Small intestine (tissue), 7 donors: ENCODE data around the gene LDB3. TPM values are rescaled to one million over a fixed set of nuclear protein-coding genes. Genes with fewer than 3 reads are reported as not detected.
A peak's percentile ranks its signal among the peaks of the same experiment; 100 is the strongest.

Experiments
- DNase-seq, 2 donors: peaks; one replicate each; pipeline versions ENCODE4 v3.0.0 to v3.0.0-alpha.2; 2013
- FAIRE-seq: peaks from 2 replicates; lab custom pipeline; 2012; peaks lifted over from hg19 to GRCh38; lab: Jason Lieb, UNC
- H3K27ac ChIP-seq, 3 donors: one replicate each; pipeline ENCODE4 v1.5.1; 2013; ENCODE audit warnings: low read length in 2 of 3, mild to moderate bottlenecking in 2 of 3, control low read depth in 1 of 3, inconsistent platforms in 1 of 3, low read depth in 1 of 3, moderate library complexity in 1 of 3
- H3K27me3 ChIP-seq, 3 donors: one replicate each; pipeline ENCODE4 v1.6.1; 2013; ENCODE audit warnings: low read length in 3 of 3, inconsistent platforms in 1 of 3; ENCODE audit not compliant: control insufficient read depth in 3 of 3, insufficient read depth in 3 of 3
- H3K36me3 ChIP-seq, 3 donors: one replicate each; pipeline ENCODE4 v1.6.1; 2013; ENCODE audit warnings: low read length in 3 of 3, inconsistent platforms in 1 of 3, low read depth in 1 of 3, mild to moderate bottlenecking in 1 of 3, moderate library complexity in 1 of 3; ENCODE audit not compliant: control insufficient read depth in 3 of 3, insufficient read depth in 2 of 3
- H3K4me1 ChIP-seq, 3 donors: one replicate each; pipeline ENCODE4 v1.6.1; 2013; ENCODE audit warnings: low read length in 2 of 3, inconsistent platforms in 1 of 3, low read depth in 1 of 3, mild to moderate bottlenecking in 1 of 3, moderate library complexity in 1 of 3; ENCODE audit not compliant: control insufficient read depth in 3 of 3, insufficient read depth in 2 of 3
- H3K4me3 ChIP-seq, 3 donors: one replicate each; pipeline ENCODE4 v1.5.1; 2013; ENCODE audit warnings: low read length in 3 of 3, control low read depth in 1 of 3, inconsistent platforms in 1 of 3, low read depth in 1 of 3, mild to moderate bottlenecking in 1 of 3, moderate library complexity in 1 of 3
- H3K9me3 ChIP-seq, 2 donors: one replicate each; pipeline ENCODE4 v1.6.1; 2013; ENCODE audit warnings: low read depth in 1 of 2, low read length in 1 of 2; ENCODE audit not compliant: control insufficient read depth in 2 of 2, insufficient read depth in 1 of 2
- WGBS, 3 donors: extraction: QIAGEN DNeasy Blood & Tissue Kit; methylation state at CpG; one replicate each; pipeline ENCODE4 v1.1.7; 2013; 5-methylcytosine and 5-hydroxymethylcytosine counted together
- polyA plus RNA-seq, 4 donors: library from polyadenylated mRNA; stranded (reverse) in 3 of 4; unstranded in 1 of 4; fragments of 200-250 nt in 3 of 4; fragments of 120-200 nt in 1 of 4; gene quantifications; one replicate each; pipeline versions ENCODE4 v1.2.1 to v1.2.3, GENCODE V29; 2013
- donor health status: healthy with polysubstance abuse.
- donor health status: control.
- donor health status: control.
- donor health status: Bipolar disorder and iron deficiency.
- donor health status: healthy.

LDB3 gene
- polyA plus RNA-seq, 4 donors, result 0.45 to 2.2 (median 1.4) TPM

DNA sequence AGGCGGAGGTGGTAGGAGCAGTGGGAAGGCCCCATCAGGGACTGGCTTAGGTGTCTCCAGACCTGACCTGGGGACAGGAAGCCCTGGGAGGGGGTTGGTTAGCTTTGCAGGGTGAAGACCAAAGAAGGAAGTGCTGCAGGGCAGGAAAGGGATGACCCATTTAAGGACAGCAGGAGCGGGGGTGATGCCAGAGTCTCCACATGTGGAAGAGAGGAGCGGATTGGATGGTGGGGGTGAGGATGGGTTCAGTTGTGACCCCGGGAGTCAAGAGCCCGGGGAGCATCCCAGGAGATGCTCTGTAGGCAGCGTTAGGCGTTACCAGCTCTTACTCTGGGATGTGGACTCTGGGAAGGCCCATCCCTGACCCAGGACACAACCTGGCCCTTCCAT, 3.1 kb upstream of the LDB3 start:
- FAIRE-seq, result no peak
- WGBS, 3 donors, result 80 to 90% (median 82%) methylated on average over 5 to 7 of the region's 7 CpGs
- H3K27me3 ChIP-seq, result no peaks in the 10 kb centered on the region

DNA sequence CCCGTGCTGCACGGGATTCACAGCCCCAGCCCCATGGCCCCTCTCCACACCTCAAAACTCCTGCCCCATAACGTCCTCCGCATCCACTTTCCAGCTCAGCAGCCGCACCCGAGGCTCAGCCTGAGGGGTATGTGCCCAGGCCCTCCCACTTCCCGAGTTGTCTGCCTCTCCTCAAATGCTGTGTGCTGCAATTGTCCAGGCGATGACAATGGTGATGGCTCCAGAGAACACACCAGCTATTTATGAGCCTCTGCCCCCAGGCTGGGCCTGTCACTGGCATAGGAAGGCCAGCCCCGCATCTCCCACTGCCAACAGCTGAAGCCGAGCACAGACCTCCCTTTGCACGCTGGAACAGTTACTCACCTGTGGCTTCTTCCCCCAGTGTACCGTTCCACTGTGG, 2.4 kb upstream of the LDB3 start:
- no peak for DNase-seq
- Histone ChIP-seq H3K27ac (no peak overlapping the region), H3K4me3 (no peak overlapping the region), H3K4me1 (peaks cover 0 to 8% (median 0%) of the 10 kb centered on the region in 3 donors), H3K27me3 (no peaks in the 10 kb centered on the region), H3K9me3 (no peaks in the 10 kb centered on the region), H3K36me3 (no peaks in the 10 kb centered on the region)
- WGBS, 3 donors, result 78 to 85% (median 80%) methylated on average over 12 of the region's 12 CpGs
- no peak for FAIRE-seq

More for the DNA sequence above, 3.1 kb upstream of the LDB3 start:
- no peak overlapping the region for H3K27ac ChIP-seq
- H3K4me3 ChIP-seq, result no peak overlapping the region
- no peaks in the 10 kb centered on the region for H3K36me3 ChIP-seq
- no peak for DNase-seq
- H3K9me3 ChIP-seq, result no peaks in the 10 kb centered on the region
- H3K4me1 ChIP-seq, result peaks cover 0 to 8% (median 0%) of the 10 kb centered on the region in 3 donors

DNA sequence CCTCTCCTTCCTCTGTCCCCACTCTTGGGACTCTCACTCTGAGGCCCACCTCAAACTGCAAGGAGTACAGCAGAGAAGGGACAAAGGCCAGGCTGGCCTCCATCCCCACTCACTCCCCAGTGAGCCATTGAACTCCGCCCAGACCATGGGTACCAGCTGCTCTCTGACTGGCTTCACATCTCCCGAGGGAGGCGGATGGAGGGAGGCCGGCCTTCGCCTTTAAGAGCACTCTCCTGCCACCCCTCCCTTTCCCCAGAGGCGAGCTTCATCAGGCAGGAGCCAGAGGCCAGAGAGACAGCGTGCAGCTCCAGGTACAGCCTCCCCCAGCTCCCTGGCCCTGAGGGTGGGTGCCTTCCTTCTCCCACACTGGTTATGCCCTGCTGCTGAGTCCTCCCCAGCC, 1.8 kb upstream of the LDB3 start:
- Histone ChIP-seq H3K4me3 (no peak overlapping the region), H3K9me3 (no peaks in the 10 kb centered on the region), H3K4me1 (peaks cover 0 to 13% (median 0%) of the 10 kb centered on the region in 3 donors), H3K27me3 (no peaks in the 10 kb centered on the region), H3K36me3 (no peaks in the 10 kb centered on the region), H3K27ac (no peak overlapping the region)
- WGBS, 3 donors, result 76 to 89% (median 83%) methylated on average over 7 of the region's 7 CpGs
- DNase-seq, result no peak
- FAIRE-seq, result no peak

DNA sequence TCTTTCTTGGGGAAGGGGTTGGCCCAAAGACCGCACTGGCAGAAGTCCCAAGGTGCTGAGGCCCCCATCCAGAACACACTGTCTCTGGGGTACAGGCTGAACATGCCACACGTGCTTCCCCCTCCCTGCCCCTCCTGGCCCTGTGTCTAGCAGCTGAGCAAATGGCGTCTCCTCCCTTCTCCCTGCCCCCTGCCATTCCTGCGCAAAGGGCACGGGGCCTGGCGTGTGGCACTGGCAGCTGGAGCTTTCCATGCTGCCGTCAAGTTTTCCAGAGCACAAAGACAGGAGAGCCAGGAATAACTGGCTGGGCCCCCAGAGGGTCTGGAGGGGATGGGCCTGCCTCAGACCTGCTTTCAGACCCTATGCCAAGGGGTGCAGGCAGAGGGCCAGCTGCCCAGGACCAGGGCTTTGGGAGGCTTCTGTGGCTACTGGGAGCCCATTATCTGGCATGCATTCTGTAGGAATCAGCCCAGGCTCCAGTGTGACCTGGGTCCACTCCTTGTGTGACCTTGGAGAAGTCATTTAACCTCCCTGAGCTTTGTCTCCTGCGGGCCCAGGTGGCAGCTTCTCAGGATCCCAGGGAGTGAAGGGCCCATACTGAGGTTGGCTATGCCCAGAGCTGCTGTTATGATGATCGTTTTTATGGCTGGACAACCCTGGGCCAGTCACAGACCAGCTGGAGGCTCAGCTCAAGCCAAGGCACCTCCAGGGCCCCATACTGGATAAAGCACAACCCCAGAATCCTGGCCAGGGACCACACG, 710 bp upstream of the LDB3 start:
- Histone ChIP-seq H3K36me3 (no peaks in the 10 kb centered on the region), H3K4me3 (no peak overlapping the region), H3K27ac (peak overlapping the region in 1 of 3 donors; percentile 41), H3K9me3 (no peaks in the 10 kb centered on the region), H3K27me3 (no peaks in the 10 kb centered on the region), H3K4me1 (peaks cover 0 to 23% (median 0%) of the 10 kb centered on the region in 3 donors)
- DNase-seq (no peak), FAIRE-seq (no peak)
- WGBS, 3 donors, result 64 to 80% (median 65%) methylated on average over 10 of the region's 10 CpGs

DNA sequence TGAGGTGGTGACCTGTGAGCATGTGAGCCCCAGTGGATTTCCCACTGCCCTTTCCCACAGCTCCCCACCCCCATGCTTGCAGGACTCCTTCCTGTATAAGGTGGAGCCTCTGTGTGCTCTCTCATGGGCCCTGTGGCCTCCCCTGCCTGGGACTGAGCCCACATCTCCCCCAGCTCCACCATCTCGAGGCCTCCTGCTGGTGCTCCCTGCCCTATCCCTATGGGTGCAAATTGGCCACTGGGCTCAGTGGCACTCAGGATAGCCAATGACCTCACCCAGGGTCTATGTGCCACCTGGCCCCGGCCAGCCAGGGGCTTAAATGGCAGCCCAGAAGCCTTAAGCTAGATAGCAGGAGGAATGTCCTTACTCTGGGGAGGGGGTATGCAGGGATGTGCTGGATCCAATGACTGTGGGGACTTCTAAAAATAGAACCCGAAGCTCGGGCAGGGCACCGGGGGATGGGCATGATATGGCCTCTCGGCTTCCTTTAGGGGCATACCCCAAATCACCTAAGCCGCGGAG, 2.0 kb downstream of the LDB3 start:
- H3K9me3 ChIP-seq, result no peaks in the 10 kb centered on the region
- H3K27me3 ChIP-seq, result no peaks in the 10 kb centered on the region
- peaks cover 0 to 23% (median 0%) of the 10 kb centered on the region in 3 donors for H3K4me1 ChIP-seq
- H3K4me3 ChIP-seq, result no peak overlapping the region
- H3K27ac ChIP-seq, result no peak overlapping the region
- no peak for DNase-seq
- peaks cover 0 to 2% (median 0%) of the 10 kb centered on the region in 3 donors for H3K36me3 ChIP-seq
- no peak for FAIRE-seq
- WGBS, 3 donors, result 81 to 86% (median 85%) methylated on average over 8 of the region's 8 CpGs

- DNase-seq (no peak), FAIRE-seq (no peak)
- 88 to 92% (median 91%) methylated on average over 8 of the region's 8 CpGs for WGBS, 3 donors
- Histone ChIP-seq H3K4me1 (peaks cover 0 to 23% (median 0%) of the 10 kb centered on the region in 3 donors), H3K9me3 (no peaks in the 10 kb centered on the region), H3K36me3 (peaks cover 0 to 2% (median 0%) of the 10 kb centered on the region in 3 donors), H3K27ac (no peak overlapping the region), H3K27me3 (no peaks in the 10 kb centered on the region), H3K4me3 (no peak overlapping the region)
Observed at GRCh38 chr10:86670876-86671275, 2.6 kb downstream of the LDB3 start.

DNA sequence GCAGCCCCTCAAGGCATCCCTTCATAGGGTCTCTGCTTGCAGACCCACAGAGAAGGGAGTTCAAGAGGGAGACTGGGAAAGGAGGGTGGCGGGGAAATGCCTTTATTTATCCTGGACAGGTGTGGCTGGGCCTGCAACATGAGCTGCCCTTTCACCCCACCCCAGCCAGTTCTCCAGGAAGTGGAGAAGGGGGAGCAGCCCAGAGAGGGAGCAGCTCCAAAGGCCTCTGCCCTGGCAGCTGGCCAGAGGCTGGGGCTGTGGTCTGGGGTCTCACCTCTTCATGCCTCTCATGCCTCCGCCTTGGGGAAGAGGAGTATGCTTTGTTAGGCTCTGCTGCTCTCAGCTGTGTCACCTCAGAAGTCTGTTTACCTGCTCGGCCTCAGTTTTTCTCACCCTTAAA, 3.1 kb downstream of the LDB3 start:
- Histone ChIP-seq H3K4me3 (no peak overlapping the region), H3K36me3 (peaks cover 0 to 2% (median 0%) of the 10 kb centered on the region in 3 donors), H3K4me1 (peaks cover 0 to 23% (median 0%) of the 10 kb centered on the region in 3 donors), H3K27me3 (no peaks in the 10 kb centered on the region), H3K9me3 (no peaks in the 10 kb centered on the region), H3K27ac (no peak overlapping the region)
- 62 to 72% (median 69%) methylated on average over 3 of the region's 3 CpGs for WGBS, 3 donors
- FAIRE-seq (no peak), DNase-seq (peak in 1 of 2 donors; percentile 61)

DNA sequence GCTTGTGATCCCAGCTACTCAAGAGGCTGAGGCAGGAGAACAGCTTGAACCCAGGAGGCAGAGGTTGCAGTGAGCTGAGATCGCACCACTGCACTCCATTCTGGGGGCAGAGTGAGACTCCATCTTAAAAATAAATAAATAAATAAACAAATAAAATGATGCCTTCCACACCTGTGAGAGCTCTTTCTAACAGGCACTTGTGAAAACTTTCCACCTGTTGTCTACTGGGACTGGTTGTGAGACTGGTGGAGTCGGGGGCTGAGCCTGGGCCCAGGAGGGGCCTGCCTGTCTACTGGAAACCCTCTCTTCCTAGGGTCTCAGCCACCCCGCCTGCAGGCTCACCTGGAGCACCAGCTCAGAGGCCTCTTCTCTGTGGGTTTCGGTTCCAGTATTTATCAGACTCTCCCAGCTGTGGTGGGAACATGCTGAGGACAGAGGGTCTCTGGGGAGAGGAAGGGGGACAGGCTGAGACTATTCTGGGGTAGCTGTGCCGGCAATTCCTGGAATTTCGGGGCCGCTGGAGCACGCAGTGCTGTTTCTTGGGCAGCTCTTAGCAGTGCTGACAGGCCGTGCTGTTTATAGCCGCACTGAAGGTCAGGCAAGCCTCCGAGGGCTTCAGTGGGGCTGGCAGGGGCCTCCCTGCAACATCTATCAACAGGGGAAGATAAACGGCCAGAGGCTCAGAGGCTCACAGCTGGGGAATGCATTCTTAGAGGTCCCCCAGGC, 3.8 kb downstream of the LDB3 start:
- WGBS, 3 donors, result 62 to 90% (median 78%) methylated on average over 12 of the region's 12 CpGs
- Histone ChIP-seq H3K4me1 (peaks cover 0 to 23% (median 0%) of the 10 kb centered on the region in 3 donors), H3K27me3 (no peaks in the 10 kb centered on the region), H3K27ac (no peak overlapping the region), H3K9me3 (no peaks in the 10 kb centered on the region), H3K4me3 (no peak overlapping the region), H3K36me3 (peaks cover 0 to 2% (median 0%) of the 10 kb centered on the region in 3 donors)
- peak in 1 of 2 donors; percentile 47 for DNase-seq
- FAIRE-seq, result no peak
